ENCODE data around the gene SMKR1.
"Not testable (repeated sequence)": the region's sequence is repeated elsewhere in the genome, so short reads cannot be mapped to it uniquely, and the experiment has no call there.

Gene SMKR1

GRCh38 chr7:129501760-129502707 lies at the start of gene SMKR1:
Gene SMKR1 (plus strand): TSS chr7:129502531. CDS start chr7:129502825, 294 bp downstream.
- H3K4me3 ChIP-seq, result peak within 1 kb of the TSS; percentile 45 to 62 (median 56)
- peak within 1 kb of the TSS in 8 of 21 experiments; percentile 6 to 64 (median 44) for H3K27ac ChIP-seq

GRCh38 chr7:129452589-129453231 lies 49.6 kb upstream of the SMKR1 start:
- Histone ChIP-seq H3K4me3 (no peak overlapping the region), H3K27ac (no peak overlapping the region)

- Histone ChIP-seq H3K4me3 (no peak overlapping the region), H3K27ac (no peak overlapping the region)
Measured at GRCh38 chr7:129453510-129454248, 48.7 kb upstream of the SMKR1 start.

GRCh38 chr7:129454249-129454551 lies 48.1 kb upstream of the SMKR1 start:
- Histone ChIP-seq H3K27ac (no peak overlapping the region), H3K4me3 (no peak overlapping the region)

- Histone ChIP-seq H3K4me3 (no peak overlapping the region), H3K27ac (no peak overlapping the region)
Measured at GRCh38 chr7:129456421-129456820, 45.9 kb upstream of the SMKR1 start.

GRCh38 chr7:129457101-129457500 lies 45.2 kb upstream of the SMKR1 start:
- Histone ChIP-seq H3K27ac (no peak overlapping the region), H3K4me3 (no peak overlapping the region)

GRCh38 chr7:129458171-129458570 lies 44.2 kb upstream of the SMKR1 start:
- H3K27ac ChIP-seq, result no peak overlapping the region

GRCh38 chr7:129461809-129462208 lies 40.5 kb upstream of the SMKR1 start:
- no peak overlapping the region for H3K27ac ChIP-seq
- no peak overlapping the region for H3K4me3 ChIP-seq

More at GRCh38 chr7:129458171-129458570, 44.2 kb upstream of the SMKR1 start:
- no peak overlapping the region for H3K4me3 ChIP-seq

- no peak overlapping the region for H3K4me3 ChIP-seq
- H3K27ac ChIP-seq, result no peak overlapping the region
Measured at GRCh38 chr7:129462420-129462819, 39.9 kb upstream of the SMKR1 start.

- Histone ChIP-seq H3K4me3 (no peak overlapping the region), H3K27ac (no peak overlapping the region)
Measured at GRCh38 chr7:129464194-129464593, 38.1 kb upstream of the SMKR1 start.

GRCh38 chr7:129465080-129465479 lies 37.3 kb upstream of the SMKR1 start:
- no peak overlapping the region for H3K27ac ChIP-seq

GRCh38 chr7:129466796-129467195 lies 35.5 kb upstream of the SMKR1 start:
- H3K27ac ChIP-seq, result no peak overlapping the region

More at GRCh38 chr7:129465080-129465479, 37.3 kb upstream of the SMKR1 start:
- H3K4me3 ChIP-seq, result no peak overlapping the region

GRCh38 chr7:129468087-129468486 lies 34.2 kb upstream of the SMKR1 start:
- Histone ChIP-seq H3K27ac (peak overlapping the region in 1 of 21 experiments; percentile 11), H3K4me3 (no peak overlapping the region)

More at GRCh38 chr7:129466796-129467195, 35.5 kb upstream of the SMKR1 start:
- H3K4me3 ChIP-seq, result no peak overlapping the region

GRCh38 chr7:129468547-129468946 lies 33.8 kb upstream of the SMKR1 start:
- no peak overlapping the region for H3K4me3 ChIP-seq
- peak overlapping the region in 1 of 21 experiments; percentile 11 for H3K27ac ChIP-seq

- Histone ChIP-seq H3K4me3 (no peak overlapping the region), H3K27ac (no peak overlapping the region)
Measured at GRCh38 chr7:129469930-129470329, 32.4 kb upstream of the SMKR1 start.

GRCh38 chr7:129470411-129470810 lies 31.9 kb upstream of the SMKR1 start:
- Histone ChIP-seq H3K27ac (no peak overlapping the region), H3K4me3 (no peak overlapping the region)

GRCh38 chr7:129471402-129471827 lies 30.9 kb upstream of the SMKR1 start:
- H3K4me3 ChIP-seq, result no peak overlapping the region
- H3K27ac ChIP-seq, result no peak overlapping the region

- not testable (repeated sequence) for H3K27ac ChIP-seq
Measured at GRCh38 chr7:129475931-129476330, 26.4 kb upstream of the SMKR1 start.

GRCh38 chr7:129476398-129476797 lies 25.9 kb upstream of the SMKR1 start:
- not testable (repeated sequence) for H3K4me3 ChIP-seq, H3K27ac ChIP-seq

More at GRCh38 chr7:129475931-129476330, 26.4 kb upstream of the SMKR1 start:
- H3K4me3 ChIP-seq, result not testable (repeated sequence)

- Histone ChIP-seq H3K27ac (no peak overlapping the region), H3K4me3 (no peak overlapping the region)
Measured at GRCh38 chr7:129479831-129480230, 22.5 kb upstream of the SMKR1 start.

Data from skin epidermis (tissue), 12 donors.